GM19043 (cell line): ENCODE measurements around the gene TTC27.
"Not testable (repeated sequence)": the region's sequence is repeated elsewhere in the genome, so short reads cannot be mapped to it uniquely, and the experiment has no call there.

ENCODE experiments used
- ATAC-seq: cut with Tn5 transposase; IDR thresholded peaks from one replicate; pipeline ENCODE4 v1.9.1; 2021; ENCODE audit warnings: low read depth; ENCODE audit not compliant: unreplicated experiment

Gene TTC27

DNA sequence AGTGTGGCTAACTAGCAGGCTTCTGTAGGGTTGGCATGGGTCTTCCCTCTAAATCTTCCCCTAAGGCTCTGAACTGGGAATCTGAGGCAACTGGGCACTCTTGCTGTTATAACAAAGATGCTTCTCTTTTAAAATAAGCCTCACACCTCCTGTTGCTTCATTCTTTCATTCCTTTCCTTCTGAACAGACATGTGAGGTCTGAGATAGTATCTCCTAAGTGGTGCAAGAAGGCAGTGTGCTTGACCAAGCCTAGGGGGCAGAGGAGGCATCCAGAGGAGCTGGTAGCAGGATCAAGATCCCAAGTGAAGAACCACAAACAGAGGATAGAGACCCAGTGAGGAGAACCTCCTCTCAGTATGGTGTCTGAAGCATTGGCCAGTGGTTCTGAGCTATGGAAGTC, 90.9 kb downstream of the TTC27 start:
- ATAC-seq: no peak

DNA sequence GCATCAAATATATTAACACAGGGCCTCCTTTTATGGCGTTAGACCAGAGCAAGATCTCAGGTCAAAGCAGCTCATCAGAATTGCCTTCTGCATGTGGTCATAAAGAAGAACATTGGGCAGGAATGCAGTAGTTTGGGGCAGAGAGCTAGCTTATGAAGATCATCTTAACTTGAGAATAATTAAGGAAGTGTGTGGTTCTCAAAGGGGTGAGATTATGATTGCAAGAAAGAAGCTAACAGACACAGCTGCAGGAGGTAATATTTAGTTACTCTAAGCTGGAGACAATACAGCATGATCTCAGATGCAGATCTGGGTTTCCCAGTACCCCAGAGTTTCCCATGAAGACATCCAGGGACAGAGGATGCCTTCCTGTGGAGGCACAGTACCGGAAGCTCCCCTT, 91.6 kb downstream of the TTC27 start:
- no peak for ATAC-seq

DNA sequence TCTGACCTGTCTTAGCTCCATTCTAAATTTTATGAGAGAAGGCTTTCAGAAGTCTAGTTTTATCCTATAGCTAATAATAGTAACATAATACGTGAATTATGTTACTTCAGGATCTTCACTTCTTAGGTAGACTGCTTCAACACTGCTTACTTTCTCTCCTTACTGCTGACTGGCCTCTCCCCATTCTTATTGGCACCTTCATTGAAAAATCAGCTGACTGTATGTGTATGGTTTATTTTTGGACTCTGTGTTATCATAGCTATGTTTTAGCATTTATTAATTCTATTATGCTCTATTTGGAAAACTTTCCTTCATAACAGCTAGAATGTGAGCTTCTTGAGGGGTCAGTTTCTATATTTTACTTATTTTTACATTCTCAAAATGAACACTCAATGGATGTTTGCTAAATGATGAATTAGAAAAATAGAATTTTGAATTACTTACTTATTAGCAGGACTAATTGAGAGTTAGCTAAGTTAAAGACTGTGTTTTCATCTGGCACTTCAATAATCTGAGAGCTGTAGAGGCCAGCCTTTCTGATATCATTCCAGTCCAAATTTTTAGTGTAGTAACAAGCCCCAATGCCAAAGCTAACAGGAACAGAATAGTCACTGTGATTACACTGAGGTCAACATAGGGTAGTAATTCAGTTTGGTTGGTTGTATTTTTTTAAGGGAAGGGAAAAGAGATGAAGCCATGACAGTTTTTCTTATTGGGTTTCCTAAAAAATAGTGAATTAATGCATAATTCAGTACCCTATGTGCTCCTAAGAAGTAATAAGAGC, 92.3 kb downstream of the TTC27 start:
- no peak for ATAC-seq

- ATAC-seq: no peak
Measured at GRCh38 chr2:32720771-32721170, 92.9 kb downstream of the TTC27 start.

- no peak for ATAC-seq
Measured at GRCh38 chr2:32721376-32721775, 93.5 kb downstream of the TTC27 start.

- ATAC-seq: no peak
Measured at GRCh38 chr2:32723467-32724079, 95.7 kb downstream of the TTC27 start.

GRCh38 chr2:32726678-32727077, 98.8 kb downstream of the TTC27 start:
- ATAC-seq: not testable (repeated sequence)

DNA sequence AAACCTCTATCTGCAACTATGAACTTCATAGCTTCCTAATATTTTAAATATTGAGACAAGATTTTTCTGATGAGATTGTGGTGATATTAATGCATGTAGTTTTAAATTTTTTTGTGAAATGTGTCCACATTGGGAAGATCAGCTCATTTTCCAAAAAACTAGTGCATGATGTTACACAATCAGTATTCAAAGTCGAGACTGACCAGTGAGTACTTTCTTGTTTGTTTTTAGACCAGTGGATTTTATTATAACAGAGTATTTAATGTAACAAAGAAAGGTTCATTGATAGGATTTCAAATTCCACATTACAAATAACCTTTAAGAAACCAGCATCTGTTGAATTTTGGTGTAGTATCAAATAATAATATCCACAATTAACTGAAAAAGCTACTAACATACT, 99.3 kb downstream of the TTC27 start:
- ATAC-seq: no peak

GRCh38 chr2:32730958-32731357, 103.1 kb downstream of the TTC27 start:
- not testable (repeated sequence) for ATAC-seq

- no peak for ATAC-seq
Measured at GRCh38 chr2:32732120-32732519, 104.3 kb downstream of the TTC27 start.

DNA sequence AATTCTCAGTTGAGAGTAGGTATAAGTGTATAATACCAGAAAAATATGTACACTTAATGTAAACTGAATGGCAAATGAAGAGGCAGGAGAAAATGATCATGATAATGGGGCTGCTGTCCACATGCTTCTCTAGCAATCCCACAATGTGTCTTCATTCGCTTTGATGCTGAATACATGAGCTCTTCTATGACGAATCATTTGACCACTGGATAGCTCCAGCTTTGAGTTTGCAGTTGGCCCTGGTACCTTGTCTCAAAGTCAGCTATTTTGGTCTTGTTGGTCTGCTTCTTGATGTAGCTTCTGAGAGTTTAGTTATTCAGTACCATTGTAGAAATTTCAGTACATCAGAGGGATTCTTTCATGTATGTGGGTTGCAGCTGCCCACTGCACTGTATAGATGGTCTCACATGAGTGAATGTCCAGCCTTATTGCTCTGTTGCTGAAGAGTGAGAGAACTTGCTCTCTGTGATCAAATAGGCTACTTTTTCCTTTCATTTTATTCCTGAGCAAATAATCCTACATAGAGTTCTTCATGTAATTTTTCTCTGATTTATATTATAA, 105.1 kb downstream of the TTC27 start:
- no peak for ATAC-seq

- ATAC-seq: no peak
Measured at GRCh38 chr2:32735348-32735747, 107.5 kb downstream of the TTC27 start.

GRCh38 chr2:32738939-32739338, 111.1 kb downstream of the TTC27 start:
- no peak for ATAC-seq

GRCh38 chr2:32739664-32740063, 111.8 kb downstream of the TTC27 start:
- ATAC-seq: no peak

GRCh38 chr2:32741575-32741974, 113.7 kb downstream of the TTC27 start:
- no peak for ATAC-seq

DNA sequence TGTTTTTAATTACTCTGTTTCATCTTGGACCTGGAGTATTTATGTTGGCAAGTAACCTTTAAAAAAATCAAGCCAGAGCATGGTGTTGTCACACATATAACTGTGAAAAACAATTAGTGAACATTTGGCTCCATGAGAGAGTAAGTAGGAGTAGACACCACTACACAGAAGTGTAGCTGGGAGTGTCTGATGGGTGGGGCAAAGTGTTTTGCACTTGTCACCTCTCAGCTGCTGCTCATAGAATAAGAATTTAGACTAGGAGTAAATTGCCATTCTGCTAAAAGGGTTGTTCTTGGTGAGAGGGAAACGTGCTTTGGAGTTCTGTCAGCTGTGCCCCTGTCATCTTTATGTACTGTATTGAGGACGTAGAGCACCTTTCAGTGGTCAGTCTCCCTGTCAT, 114.5 kb downstream of the TTC27 start:
- no peak for ATAC-seq

- no peak for ATAC-seq
Measured at GRCh38 chr2:32743480-32744236, 115.8 kb downstream of the TTC27 start.

- no peak for ATAC-seq
Measured at GRCh38 chr2:32745191-32745590, 117.3 kb downstream of the TTC27 start.

DNA sequence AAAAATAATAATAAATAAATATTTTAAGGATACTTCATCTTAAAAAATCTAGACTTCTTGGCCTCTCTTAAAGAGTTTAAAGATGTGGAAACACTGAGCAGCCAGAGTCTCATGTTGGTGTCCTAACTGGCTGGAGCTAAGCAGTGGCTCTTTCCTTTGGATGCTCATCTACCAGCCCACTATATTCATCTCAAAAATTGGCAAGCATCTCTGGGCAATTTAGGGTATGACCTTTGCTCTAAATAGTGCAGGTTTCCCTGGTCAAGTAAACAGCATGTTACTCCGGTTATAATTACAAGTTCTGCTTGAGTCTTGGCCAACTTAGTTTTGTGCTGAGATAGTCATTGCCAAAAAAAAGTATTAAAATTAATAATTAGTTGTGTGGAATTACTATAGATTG, 117.8 kb downstream of the TTC27 start:
- ATAC-seq: no peak

DNA sequence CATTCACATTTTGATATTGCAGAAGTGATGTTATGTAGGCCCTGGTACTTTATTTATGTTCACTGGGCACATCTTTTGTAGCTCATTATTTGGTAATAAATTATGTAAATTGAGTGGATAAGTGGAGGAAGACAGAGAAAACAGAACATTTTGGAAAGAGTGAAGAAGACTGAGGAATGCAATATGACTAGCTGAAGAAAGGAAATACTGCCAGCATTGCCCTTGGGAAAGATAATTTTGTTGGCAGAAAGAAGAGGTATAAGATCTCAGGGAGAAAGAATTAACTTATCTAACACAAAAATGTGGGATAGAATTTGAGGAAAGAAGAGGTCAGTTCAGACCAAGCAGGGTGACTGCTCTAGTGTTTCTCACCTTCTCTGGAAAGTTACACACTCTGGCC, 118.8 kb downstream of the TTC27 start:
- ATAC-seq: no peak

- ATAC-seq: no peak
Measured at GRCh38 chr2:32748158-32748557, 120.3 kb downstream of the TTC27 start.
